C4-2B (cell line): ENCODE results near the gene BOK.

ENCODE experiments used
- H3K27ac ChIP-seq: fragments of 450-650 bp; 2 replicates; pipeline ENCODE4 v1.5.1; 2017
- CTCF ChIP-seq: fragments of 450-650 bp; conservative IDR thresholded peaks from 2 replicates; pipeline ENCODE4 v1.5.1; 2017; ENCODE audit warnings: mild to moderate bottlenecking
- ZFX ChIP-seq: fragments of 450-650 bp; IDR thresholded peaks from 2 replicates; pipeline ENCODE4 v1.6.1; 2017

The BOK gene

GRCh38 chr2:241560883-241561474, 2.4 kb downstream of the BOK start:
- TF ChIP-seq CTCF = no peak
- TF ChIP-seq ZFX = no peak
- peak overlapping the region; percentile 95 for H3K27ac ChIP-seq

GRCh38 chr2:241561832-241562231, 3.3 kb downstream of the BOK start:
- TF ChIP-seq ZFX (no peak), CTCF (no peak)
- H3K27ac ChIP-seq = peak overlapping the region; percentile 95

GRCh38 chr2:241562269-241562891, 3.8 kb downstream of the BOK start:
- H3K27ac ChIP-seq = peak overlapping the region; percentile 95

GRCh38 chr2:241563031-241563507, 4.5 kb downstream of the BOK start:
- H3K27ac ChIP-seq = peak overlapping the region; percentile 95
- TF ChIP-seq ZFX (no peak), CTCF (no peak)

More at GRCh38 chr2:241562269-241562891, 3.8 kb downstream of the BOK start:
- no peak for TF ChIP-seq ZFX

- no peak overlapping the region for H3K27ac ChIP-seq
- TF ChIP-seq CTCF (no peak), ZFX (no peak)
Observed at GRCh38 chr2:241563571-241563980, 5.0 kb downstream of the BOK start.

- TF ChIP-seq ZFX = no peak
- no peak for TF ChIP-seq CTCF
- no peak overlapping the region for H3K27ac ChIP-seq
Observed at GRCh38 chr2:241563981-241564595, 5.5 kb downstream of the BOK start.

- TF ChIP-seq CTCF = no peak
- TF ChIP-seq ZFX = no peak
- H3K27ac ChIP-seq = no peak overlapping the region
Observed at GRCh38 chr2:241564596-241565410, 6.3 kb downstream of the BOK start.
